GM18502 (cell line): ENCODE measurements around the gene MORN1.
"Not testable (repeated sequence)": the region's sequence is repeated elsewhere in the genome, so short reads cannot be mapped to it uniquely, and the experiment has no call there.

Source experiments
- ATAC-seq: cut with Tn5 transposase; IDR thresholded peaks from one replicate; pipeline ENCODE4 v1.9.1; 2021; ENCODE audit warnings: mild to moderate bottlenecking; ENCODE audit not compliant: unreplicated experiment, poor library complexity

Gene MORN1

GRCh38 chr1:2391041-2391930 lies at the start of gene MORN1, which contains the start of gene RER1:
Gene MORN1 (minus strand): TSS chr1:2391554. CDS start chr1:2391533, 21 bp downstream.
Gene RER1 (plus strand): TSS chr1:2391841. CDS start chr1:2395791, 3,950 bp downstream.
- ATAC-seq: peak; percentile 94

GRCh38 chr1:2440346-2440745 lies 49.0 kb upstream of the MORN1 start:
- ATAC-seq: not testable (repeated sequence)

- ATAC-seq: no peak
Measured at GRCh38 chr1:2439369-2439768, 48.0 kb upstream of the MORN1 start.

- ATAC-seq: no peak
Measured at GRCh38 chr1:2438641-2439040, 47.3 kb upstream of the MORN1 start.

- no peak for ATAC-seq
Measured at GRCh38 chr1:2438038-2438437, 46.7 kb upstream of the MORN1 start.

- no peak for ATAC-seq
Measured at GRCh38 chr1:2437617-2438016, 46.3 kb upstream of the MORN1 start.

GRCh38 chr1:2436876-2437275 lies 45.5 kb upstream of the MORN1 start:
- ATAC-seq: no peak

GRCh38 chr1:2435746-2436355 lies 44.5 kb upstream of the MORN1 start:
- ATAC-seq: no peak

- ATAC-seq: no peak
Measured at GRCh38 chr1:2435091-2435490, 43.7 kb upstream of the MORN1 start.

- no peak for ATAC-seq
Measured at GRCh38 chr1:2433936-2434655, 42.7 kb upstream of the MORN1 start.

- ATAC-seq: no peak
Measured at GRCh38 chr1:2433196-2433595, 41.8 kb upstream of the MORN1 start.

GRCh38 chr1:2432441-2432844 lies 41.1 kb upstream of the MORN1 start:
- no peak for ATAC-seq

- ATAC-seq: no peak
Measured at GRCh38 chr1:2431518-2431917, 40.2 kb upstream of the MORN1 start.

- no peak for ATAC-seq
Measured at GRCh38 chr1:2431103-2431502, 39.7 kb upstream of the MORN1 start.

- ATAC-seq: no peak
Measured at GRCh38 chr1:2430592-2430973, 39.2 kb upstream of the MORN1 start.

GRCh38 chr1:2429780-2430591 lies 38.6 kb upstream of the MORN1 start:
- no peak for ATAC-seq

- no peak for ATAC-seq
Measured at GRCh38 chr1:2428490-2428889, 37.1 kb upstream of the MORN1 start.

GRCh38 chr1:2427976-2428375 lies 36.6 kb upstream of the MORN1 start:
- no peak for ATAC-seq

GRCh38 chr1:2427051-2427450 lies 35.7 kb upstream of the MORN1 start:
- no peak for ATAC-seq

- no peak for ATAC-seq
Measured at GRCh38 chr1:2426540-2426939, 35.2 kb upstream of the MORN1 start.
